Gastroesophageal sphincter (tissue), 3 donors: Measurements from ENCODE around the gene ACSS3.

Experiments
- POLR2AphosphoS5 ChIP-seq: sonication (generic); formaldehyde crosslinking; IDR thresholded peaks from one replicate; pipeline ENCODE4 v1.6.1; 2017; ENCODE audit warnings: antibody characterized with exemption
- TF ChIP-seq, protein P1 (sequence below), 4 experiments: fragments of 200-600 bp in 2 of 4; fragments of 450-650 bp in 2 of 4; sonication (generic) in 1 of 4; IDR thresholded peaks; one replicate each; pipeline ENCODE4 v1.5.1; 2017 to 2019; ENCODE audit warnings: antibody characterized with exemption in 4 of 4, mild to moderate bottlenecking in 2 of 4, moderate library complexity in 2 of 4

DNA sequence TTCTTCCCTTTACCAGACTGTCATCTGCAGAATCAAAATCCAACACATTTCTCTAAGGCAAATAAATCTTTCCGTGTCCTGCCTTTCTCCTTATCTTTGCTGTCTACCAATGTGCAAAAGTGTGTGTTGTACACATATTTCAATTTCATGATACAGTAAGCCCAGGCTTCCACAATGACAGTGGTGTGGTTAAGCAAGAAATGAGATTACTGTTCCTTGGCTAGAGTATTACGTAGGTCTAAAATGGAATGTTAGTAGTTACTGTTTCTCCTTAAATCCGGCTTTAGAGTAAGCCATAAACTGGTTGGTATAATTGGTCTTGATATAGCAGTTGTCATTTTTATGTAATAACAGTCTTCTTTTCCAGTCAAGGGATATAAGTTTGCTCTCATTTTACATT, 82.0 kb downstream of the ACSS3 start:
- no peak for TF ChIP-seq POLR2AphosphoS5
- TF ChIP-seq, protein P1, sequence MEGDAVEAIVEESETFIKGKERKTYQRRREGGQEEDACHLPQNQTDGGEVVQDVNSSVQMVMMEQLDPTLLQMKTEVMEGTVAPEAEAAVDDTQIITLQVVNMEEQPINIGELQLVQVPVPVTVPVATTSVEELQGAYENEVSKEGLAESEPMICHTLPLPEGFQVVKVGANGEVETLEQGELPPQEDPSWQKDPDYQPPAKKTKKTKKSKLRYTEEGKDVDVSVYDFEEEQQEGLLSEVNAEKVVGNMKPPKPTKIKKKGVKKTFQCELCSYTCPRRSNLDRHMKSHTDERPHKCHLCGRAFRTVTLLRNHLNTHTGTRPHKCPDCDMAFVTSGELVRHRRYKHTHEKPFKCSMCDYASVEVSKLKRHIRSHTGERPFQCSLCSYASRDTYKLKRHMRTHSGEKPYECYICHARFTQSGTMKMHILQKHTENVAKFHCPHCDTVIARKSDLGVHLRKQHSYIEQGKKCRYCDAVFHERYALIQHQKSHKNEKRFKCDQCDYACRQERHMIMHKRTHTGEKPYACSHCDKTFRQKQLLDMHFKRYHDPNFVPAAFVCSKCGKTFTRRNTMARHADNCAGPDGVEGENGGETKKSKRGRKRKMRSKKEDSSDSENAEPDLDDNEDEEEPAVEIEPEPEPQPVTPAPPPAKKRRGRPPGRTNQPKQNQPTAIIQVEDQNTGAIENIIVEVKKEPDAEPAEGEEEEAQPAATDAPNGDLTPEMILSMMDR (IDR thresholded peaks at IDR 0.05) = no peak
